Ovary (tissue), 3 donors: ENCODE data around the gene LYRM4.

Experiments
- CTCF ChIP-seq, 3 donors: fragments of 450-650 bp in 2 of 3; fragments of 200-600 bp in 1 of 3; IDR thresholded peaks; one replicate each; pipeline versions ENCODE4 v1.5.1 to v1.8.0; 2016 to 2022; ENCODE audit warnings: antibody characterized with exemption in 3 of 3, mild to moderate bottlenecking in 1 of 3
- EP300 ChIP-seq: sonication (generic); formaldehyde crosslinking; IDR thresholded peaks from one replicate; pipeline ENCODE4 v1.6.1; 2017; ENCODE audit warnings: antibody characterized with exemption
- POLR2A ChIP-seq: fragments of 450-650 bp; IDR thresholded peaks from one replicate; pipeline ENCODE4 v1.6.1; 2017; ENCODE audit warnings: antibody characterized with exemption, mild to moderate bottlenecking, moderate library complexity
- donor health status: DM: no; HTN: no; CAD: no.

GRCh38 chr6:5307058-5307457 is 46.3 kb upstream of the LYRM4 start:
- TF ChIP-seq CTCF (IDR thresholded peaks at IDR 0.05) (no peak), POLR2A (no peak), EP300 (no peak)
